ENCODE measurements around the gene FARP1. TPM values are rescaled to one million over a fixed set of nuclear protein-coding genes. Genes with fewer than 3 reads are reported as not detected.

The FARP1 gene
- total RNA-seq, 1 experiment from 2014 or later: 96.6 TPM

DNA sequence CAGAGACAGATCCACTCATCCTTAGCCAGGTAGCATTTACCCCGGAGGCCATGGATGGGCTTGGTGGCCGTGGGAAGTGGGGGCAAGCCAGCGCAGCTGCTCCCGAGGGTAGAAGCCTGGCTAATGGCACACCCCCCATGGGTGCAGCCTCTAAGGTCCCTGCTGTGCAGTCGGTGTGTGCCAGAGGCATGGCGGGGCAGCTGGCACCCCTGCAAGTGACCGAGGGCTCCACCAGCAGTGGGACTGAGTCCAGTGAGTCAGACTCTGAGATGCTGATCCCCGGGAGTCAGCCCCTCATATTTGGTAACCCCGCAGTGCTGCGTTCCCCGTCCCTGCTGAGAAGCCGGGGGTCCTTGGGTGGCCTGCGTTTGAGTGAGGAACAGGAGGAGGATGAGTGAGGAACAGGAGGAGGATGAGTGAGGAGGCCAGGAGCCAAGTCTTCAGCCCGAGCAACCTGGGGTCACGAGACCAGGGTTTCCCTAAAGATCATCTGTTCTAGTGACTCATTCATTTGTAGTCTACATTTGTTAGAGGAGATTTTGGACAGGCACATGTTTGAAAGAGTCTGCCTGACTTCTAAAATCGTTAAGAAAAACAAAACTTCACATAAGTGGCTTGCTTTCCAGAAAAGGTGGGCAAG, 253.3 kb downstream of the FARP1 start (continued):
- TF ChIP-seq ZBTB21 (CRISPR knock-in tag; IDR thresholded peaks at IDR 0.05; ENCODE audit: borderline replicate concordance) (no peak), SMAD4 (CRISPR knock-in tag; IDR thresholded peaks at IDR 0.05) (no peak), ZNF138 (CRISPR knock-in tag; conservative IDR thresholded peaks at IDR 0.05) (no peak), IRF2 (CRISPR knock-in tag; IDR thresholded peaks at IDR 0.05; ENCODE audit: borderline replicate concordance, low read depth) (no peak)
- TF ChIP-seq, protein P1, sequence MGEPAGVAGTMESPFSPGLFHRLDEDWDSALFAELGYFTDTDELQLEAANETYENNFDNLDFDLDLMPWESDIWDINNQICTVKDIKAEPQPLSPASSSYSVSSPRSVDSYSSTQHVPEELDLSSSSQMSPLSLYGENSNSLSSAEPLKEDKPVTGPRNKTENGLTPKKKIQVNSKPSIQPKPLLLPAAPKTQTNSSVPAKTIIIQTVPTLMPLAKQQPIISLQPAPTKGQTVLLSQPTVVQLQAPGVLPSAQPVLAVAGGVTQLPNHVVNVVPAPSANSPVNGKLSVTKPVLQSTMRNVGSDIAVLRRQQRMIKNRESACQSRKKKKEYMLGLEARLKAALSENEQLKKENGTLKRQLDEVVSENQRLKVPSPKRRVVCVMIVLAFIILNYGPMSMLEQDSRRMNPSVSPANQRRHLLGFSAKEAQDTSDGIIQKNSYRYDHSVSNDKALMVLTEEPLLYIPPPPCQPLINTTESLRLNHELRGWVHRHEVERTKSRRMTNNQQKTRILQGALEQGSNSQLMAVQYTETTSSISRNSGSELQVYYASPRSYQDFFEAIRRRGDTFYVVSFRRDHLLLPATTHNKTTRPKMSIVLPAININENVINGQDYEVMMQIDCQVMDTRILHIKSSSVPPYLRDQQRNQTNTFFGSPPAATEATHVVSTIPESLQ (CRISPR knock-in tag; IDR thresholded peaks at IDR 0.05): no peak
- TF ChIP-seq, protein P2, sequence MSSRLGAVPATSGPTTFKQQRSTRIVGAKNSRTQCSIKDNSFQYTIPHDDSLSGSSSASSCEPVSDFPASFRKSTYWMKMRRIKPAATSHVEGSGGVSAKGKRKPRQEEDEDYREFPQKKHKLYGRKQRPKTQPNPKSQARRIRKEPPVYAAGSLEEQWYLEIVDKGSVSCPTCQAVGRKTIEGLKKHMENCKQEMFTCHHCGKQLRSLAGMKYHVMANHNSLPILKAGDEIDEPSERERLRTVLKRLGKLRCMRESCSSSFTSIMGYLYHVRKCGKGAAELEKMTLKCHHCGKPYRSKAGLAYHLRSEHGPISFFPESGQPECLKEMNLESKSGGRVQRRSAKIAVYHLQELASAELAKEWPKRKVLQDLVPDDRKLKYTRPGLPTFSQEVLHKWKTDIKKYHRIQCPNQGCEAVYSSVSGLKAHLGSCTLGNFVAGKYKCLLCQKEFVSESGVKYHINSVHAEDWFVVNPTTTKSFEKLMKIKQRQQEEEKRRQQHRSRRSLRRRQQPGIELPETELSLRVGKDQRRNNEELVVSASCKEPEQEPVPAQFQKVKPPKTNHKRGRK (CRISPR knock-in tag; IDR thresholded peaks at IDR 0.05; ENCODE audit: borderline replicate concordance): no peak
- TF ChIP-seq, protein P3, sequence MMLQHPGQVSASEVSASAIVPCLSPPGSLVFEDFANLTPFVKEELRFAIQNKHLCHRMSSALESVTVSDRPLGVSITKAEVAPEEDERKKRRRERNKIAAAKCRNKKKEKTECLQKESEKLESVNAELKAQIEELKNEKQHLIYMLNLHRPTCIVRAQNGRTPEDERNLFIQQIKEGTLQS (CRISPR knock-in tag; conservative IDR thresholded peaks at IDR 0.05): no peak
- TF ChIP-seq, protein P4, sequence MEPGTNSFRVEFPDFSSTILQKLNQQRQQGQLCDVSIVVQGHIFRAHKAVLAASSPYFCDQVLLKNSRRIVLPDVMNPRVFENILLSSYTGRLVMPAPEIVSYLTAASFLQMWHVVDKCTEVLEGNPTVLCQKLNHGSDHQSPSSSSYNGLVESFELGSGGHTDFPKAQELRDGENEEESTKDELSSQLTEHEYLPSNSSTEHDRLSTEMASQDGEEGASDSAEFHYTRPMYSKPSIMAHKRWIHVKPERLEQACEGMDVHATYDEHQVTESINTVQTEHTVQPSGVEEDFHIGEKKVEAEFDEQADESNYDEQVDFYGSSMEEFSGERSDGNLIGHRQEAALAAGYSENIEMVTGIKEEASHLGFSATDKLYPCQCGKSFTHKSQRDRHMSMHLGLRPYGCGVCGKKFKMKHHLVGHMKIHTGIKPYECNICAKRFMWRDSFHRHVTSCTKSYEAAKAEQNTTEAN (CRISPR knock-in tag; IDR thresholded peaks at IDR 0.05): no peak

DNA sequence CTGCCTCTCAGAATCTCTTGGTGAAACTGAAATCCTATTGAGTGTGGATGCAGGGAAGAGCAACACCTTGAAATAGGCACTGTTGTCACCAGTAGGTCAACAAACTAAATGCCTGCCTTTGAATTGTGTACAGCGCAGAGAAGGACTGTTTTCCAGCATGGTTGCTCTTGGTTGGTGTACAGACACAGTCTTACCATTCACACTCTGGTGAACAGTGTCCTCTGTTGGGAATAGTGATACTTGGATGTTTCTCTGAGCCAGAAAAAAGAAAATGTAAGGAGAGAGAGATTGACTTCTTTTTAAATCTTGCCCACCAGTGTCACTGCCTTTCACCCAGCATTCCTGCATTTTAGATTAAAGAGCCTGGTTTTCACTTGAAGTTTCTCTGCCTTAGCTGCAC, 254.3 kb downstream of the FARP1 start:
- Mint-ChIP-seq H3K9me3 (no peaks in the 10 kb centered on the region), H3K36me3 (no peaks in the 10 kb centered on the region; the same call in 1 of the 2 replicates), H3K27me3 (ENCODE audit: low read depth) (no peaks in the 10 kb centered on the region), H3K27ac (peak overlapping the region; percentile 76; the same call in 1 of the 2 replicates), H3K4me3 (no peak overlapping the region), H3K4me1 (peaks cover 17% of the 10 kb centered on the region)
- CTCF ChIA-PET: interaction anchor here (0.5 to 0.6 kb wide), 2 partner anchors 20 to 48 kb away, joined by 3 read pairs; no protein-coding TSS in a partner anchor
- ATAC-seq (no peak), DNase-seq (ENCODE audit: low spot score) (no peak)
- POLR2A ChIA-PET: no interaction called here
- TF ChIP-seq, protein P5, sequence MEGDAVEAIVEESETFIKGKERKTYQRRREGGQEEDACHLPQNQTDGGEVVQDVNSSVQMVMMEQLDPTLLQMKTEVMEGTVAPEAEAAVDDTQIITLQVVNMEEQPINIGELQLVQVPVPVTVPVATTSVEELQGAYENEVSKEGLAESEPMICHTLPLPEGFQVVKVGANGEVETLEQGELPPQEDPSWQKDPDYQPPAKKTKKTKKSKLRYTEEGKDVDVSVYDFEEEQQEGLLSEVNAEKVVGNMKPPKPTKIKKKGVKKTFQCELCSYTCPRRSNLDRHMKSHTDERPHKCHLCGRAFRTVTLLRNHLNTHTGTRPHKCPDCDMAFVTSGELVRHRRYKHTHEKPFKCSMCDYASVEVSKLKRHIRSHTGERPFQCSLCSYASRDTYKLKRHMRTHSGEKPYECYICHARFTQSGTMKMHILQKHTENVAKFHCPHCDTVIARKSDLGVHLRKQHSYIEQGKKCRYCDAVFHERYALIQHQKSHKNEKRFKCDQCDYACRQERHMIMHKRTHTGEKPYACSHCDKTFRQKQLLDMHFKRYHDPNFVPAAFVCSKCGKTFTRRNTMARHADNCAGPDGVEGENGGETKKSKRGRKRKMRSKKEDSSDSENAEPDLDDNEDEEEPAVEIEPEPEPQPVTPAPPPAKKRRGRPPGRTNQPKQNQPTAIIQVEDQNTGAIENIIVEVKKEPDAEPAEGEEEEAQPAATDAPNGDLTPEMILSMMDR (IDR thresholded peaks at IDR 0.05): no peak
- TF ChIP-seq, protein P6, sequence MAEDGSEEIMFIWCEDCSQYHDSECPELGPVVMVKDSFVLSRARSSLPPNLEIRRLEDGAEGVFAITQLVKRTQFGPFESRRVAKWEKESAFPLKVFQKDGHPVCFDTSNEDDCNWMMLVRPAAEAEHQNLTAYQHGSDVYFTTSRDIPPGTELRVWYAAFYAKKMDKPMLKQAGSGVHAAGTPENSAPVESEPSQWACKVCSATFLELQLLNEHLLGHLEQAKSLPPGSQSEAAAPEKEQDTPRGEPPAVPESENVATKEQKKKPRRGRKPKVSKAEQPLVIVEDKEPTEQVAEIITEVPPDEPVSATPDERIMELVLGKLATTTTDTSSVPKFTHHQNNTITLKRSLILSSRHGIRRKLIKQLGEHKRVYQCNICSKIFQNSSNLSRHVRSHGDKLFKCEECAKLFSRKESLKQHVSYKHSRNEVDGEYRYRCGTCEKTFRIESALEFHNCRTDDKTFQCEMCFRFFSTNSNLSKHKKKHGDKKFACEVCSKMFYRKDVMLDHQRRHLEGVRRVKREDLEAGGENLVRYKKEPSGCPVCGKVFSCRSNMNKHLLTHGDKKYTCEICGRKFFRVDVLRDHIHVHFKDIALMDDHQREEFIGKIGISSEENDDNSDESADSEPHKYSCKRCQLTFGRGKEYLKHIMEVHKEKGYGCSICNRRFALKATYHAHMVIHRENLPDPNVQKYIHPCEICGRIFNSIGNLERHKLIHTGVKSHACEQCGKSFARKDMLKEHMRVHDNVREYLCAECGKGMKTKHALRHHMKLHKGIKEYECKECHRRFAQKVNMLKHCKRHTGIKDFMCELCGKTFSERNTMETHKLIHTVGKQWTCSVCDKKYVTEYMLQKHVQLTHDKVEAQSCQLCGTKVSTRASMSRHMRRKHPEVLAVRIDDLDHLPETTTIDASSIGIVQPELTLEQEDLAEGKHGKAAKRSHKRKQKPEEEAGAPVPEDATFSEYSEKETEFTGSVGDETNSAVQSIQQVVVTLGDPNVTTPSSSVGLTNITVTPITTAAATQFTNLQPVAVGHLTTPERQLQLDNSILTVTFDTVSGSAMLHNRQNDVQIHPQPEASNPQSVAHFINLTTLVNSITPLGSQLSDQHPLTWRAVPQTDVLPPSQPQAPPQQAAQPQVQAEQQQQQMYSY (CRISPR knock-in tag; IDR thresholded peaks at IDR 0.05): no peak
- no peak for TF ChIP-seq SOX15 (CRISPR knock-in tag; IDR thresholded peaks at IDR 0.05)
- TF ChIP-seq, protein P7, sequence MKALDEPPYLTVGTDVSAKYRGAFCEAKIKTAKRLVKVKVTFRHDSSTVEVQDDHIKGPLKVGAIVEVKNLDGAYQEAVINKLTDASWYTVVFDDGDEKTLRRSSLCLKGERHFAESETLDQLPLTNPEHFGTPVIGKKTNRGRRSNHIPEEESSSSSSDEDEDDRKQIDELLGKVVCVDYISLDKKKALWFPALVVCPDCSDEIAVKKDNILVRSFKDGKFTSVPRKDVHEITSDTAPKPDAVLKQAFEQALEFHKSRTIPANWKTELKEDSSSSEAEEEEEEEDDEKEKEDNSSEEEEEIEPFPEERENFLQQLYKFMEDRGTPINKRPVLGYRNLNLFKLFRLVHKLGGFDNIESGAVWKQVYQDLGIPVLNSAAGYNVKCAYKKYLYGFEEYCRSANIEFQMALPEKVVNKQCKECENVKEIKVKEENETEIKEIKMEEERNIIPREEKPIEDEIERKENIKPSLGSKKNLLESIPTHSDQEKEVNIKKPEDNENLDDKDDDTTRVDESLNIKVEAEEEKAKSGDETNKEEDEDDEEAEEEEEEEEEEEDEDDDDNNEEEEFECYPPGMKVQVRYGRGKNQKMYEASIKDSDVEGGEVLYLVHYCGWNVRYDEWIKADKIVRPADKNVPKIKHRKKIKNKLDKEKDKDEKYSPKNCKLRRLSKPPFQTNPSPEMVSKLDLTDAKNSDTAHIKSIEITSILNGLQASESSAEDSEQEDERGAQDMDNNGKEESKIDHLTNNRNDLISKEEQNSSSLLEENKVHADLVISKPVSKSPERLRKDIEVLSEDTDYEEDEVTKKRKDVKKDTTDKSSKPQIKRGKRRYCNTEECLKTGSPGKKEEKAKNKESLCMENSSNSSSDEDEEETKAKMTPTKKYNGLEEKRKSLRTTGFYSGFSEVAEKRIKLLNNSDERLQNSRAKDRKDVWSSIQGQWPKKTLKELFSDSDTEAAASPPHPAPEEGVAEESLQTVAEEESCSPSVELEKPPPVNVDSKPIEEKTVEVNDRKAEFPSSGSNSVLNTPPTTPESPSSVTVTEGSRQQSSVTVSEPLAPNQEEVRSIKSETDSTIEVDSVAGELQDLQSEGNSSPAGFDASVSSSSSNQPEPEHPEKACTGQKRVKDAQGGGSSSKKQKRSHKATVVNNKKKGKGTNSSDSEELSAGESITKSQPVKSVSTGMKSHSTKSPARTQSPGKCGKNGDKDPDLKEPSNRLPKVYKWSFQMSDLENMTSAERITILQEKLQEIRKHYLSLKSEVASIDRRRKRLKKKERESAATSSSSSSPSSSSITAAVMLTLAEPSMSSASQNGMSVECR (CRISPR knock-in tag; IDR thresholded peaks at IDR 0.05; ENCODE audit: borderline replicate concordance): no peak
- no peak for TF ChIP-seq MYBL2 (CRISPR knock-in tag; IDR thresholded peaks at IDR 0.05)
- TF ChIP-seq ZNF396 (CRISPR knock-in tag; IDR thresholded peaks at IDR 0.05; ENCODE audit: borderline replicate concordance): no peak
- no peak for TF ChIP-seq OVOL2 (CRISPR knock-in tag; IDR thresholded peaks at IDR 0.05; ENCODE audit: borderline replicate concordance)
- TF ChIP-seq SP1 (CRISPR knock-in tag; conservative IDR thresholded peaks at IDR 0.05): no peak
- TF ChIP-seq, protein P8, sequence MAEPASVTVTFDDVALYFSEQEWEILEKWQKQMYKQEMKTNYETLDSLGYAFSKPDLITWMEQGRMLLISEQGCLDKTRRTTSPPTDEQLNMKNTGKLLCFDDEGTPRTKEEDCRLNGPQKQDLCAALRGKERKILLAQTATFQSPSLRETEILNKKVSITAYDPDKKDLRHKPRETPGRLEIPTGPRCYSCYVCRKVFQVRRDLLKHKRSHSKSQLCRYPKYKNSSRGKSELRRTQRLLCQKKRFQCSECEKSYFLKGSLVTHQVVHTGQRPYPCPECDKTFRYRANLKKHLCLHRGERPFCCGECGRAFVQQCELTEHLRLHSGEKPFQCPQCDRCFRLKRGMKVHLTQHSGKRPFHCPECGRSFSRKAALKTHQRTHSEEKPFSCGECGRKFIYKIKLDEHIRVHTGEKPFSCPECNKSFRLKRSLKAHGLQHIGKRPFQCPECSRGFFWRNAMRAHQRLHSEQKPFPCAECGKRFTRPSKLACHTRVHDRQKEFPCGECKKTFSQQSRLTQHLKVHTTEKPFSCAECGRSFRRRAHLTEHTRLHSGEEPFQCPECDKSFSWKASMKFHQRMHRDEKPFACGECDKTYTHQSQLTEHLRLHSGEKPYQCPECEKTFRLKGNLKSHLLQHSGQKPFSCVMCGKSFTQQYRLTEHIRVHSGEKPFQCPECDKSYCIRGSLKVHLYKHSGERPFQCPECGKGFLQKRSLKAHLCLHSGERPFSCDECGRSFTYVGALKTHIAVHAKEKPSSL (CRISPR knock-in tag; conservative IDR thresholded peaks at IDR 0.05): no peak

Data from WTC11 (cell line).